Cardiac muscle cell (in vitro differentiated cells and primary cell): ENCODE measurements around the gene FKRP. TPM values are rescaled to one million over a fixed set of nuclear protein-coding genes. Genes with fewer than 3 reads are reported as not detected.
"Not testable (repeated sequence)": the region's sequence is repeated elsewhere in the genome, so short reads cannot be mapped to it uniquely, and the experiment has no call there.

Experiments
- DNase-seq, 2 donors: peaks; one replicate each; pipeline versions ENCODE4 v3.0.0 to v3.0.0-alpha.2; 2010 to 2017; ENCODE audit warnings: low read depth in 1 of 2, low spot score in 1 of 2
- H3K27ac ChIP-seq: fragments of 200-600 bp; sonication (generic); 2 replicates; pipeline ENCODE4 v1.5.1; 2016
- H3K27me3 ChIP-seq: fragments of 200-600 bp; sonication (generic); 2 replicates; pipeline ENCODE4 v1.6.0; 2016; ENCODE audit warnings: control low read depth
- H3K36me3 ChIP-seq: fragments of 200-600 bp; sonication (generic); 2 replicates; pipeline ENCODE4 v1.5.1; 2016; ENCODE audit warnings: control low read depth
- H3K4me1 ChIP-seq: fragments of 200-600 bp; sonication (generic); 2 replicates; pipeline ENCODE4 v1.8.1; 2017; ENCODE audit warnings: low read depth, mild to moderate bottlenecking, mixed run types
- H3K4me3 ChIP-seq: fragments of 200-600 bp; sonication (generic); 2 replicates; pipeline ENCODE4 v1.5.1; 2016; ENCODE audit warnings: mild to moderate bottlenecking
- H3K9me3 ChIP-seq: fragments of 200-600 bp; sonication (generic); 2 replicates; pipeline ENCODE4 v1.5.1; 2017; ENCODE audit warnings: low read depth, mild to moderate bottlenecking, control low read depth
- CTCF ChIP-seq: IDR thresholded peaks from 2 replicates; pipeline ENCODE4 v1.5.1; 2012; ENCODE audit warnings: low read depth, mild to moderate bottlenecking, low read length
- polyA plus RNA-seq: library from polyadenylated mRNA; unstranded; fragments of >200 nt; fragmentation: Nextera tagmentation; extraction: Ambion mirVana; gene quantifications from 2 replicates; pipeline ENCODE4 v1.2.1, GENCODE V29; 2016
- total RNA-seq: library from RNA; depleted of rRNA; stranded (reverse); fragments of >200 nt; gene quantifications from 2 replicates; pipeline ENCODE4 v1.2.3, GENCODE V29; 2016

The FKRP gene
- total and polyA plus RNA-seq, 2 experiments from 2014 or later = 20.4 to 50.3 TPM

GRCh38 chr19:46704379-46705076, 41.3 kb upstream of the FKRP start:
- H3K27ac ChIP-seq = no peak overlapping the region
- TF ChIP-seq CTCF = peak; percentile 97
- H3K36me3 ChIP-seq = peaks cover 16% of the 10 kb centered on the region
- no peak overlapping the region for H3K4me3 ChIP-seq
- no peaks in the 10 kb centered on the region for H3K4me1 ChIP-seq
- peak; percentile 51 to 72 for DNase-seq
- no peaks in the 10 kb centered on the region for H3K9me3 ChIP-seq
- no peaks in the 10 kb centered on the region for H3K27me3 ChIP-seq

- H3K4me1 ChIP-seq = peaks cover 12% of the 10 kb centered on the region
- H3K36me3 ChIP-seq = no peaks in the 10 kb centered on the region
- DNase-seq = no peak
- TF ChIP-seq CTCF = no peak
- no peak overlapping the region for H3K4me3 ChIP-seq
- no peak overlapping the region for H3K27ac ChIP-seq
- no peaks in the 10 kb centered on the region for H3K9me3 ChIP-seq
- no peaks in the 10 kb centered on the region for H3K27me3 ChIP-seq
Measured at GRCh38 chr19:46710687-46711086, 35.2 kb upstream of the FKRP start.

- H3K36me3 ChIP-seq, H3K9me3 ChIP-seq, H3K27ac ChIP-seq, H3K4me3 ChIP-seq, H3K27me3 ChIP-seq, DNase-seq: not testable (repeated sequence)
- H3K4me1 ChIP-seq = peaks cover 12% of the 10 kb centered on the region
Measured at GRCh38 chr19:46712768-46713338, 33.0 kb upstream of the FKRP start.

GRCh38 chr19:46713781-46714443, 31.9 kb upstream of the FKRP start:
- Histone ChIP-seq H3K9me3 (no peaks in the 10 kb centered on the region), H3K27ac (no peak overlapping the region), H3K4me1 (peaks cover 12% of the 10 kb centered on the region), H3K4me3 (peak overlapping the region; percentile 33), H3K36me3 (no peaks in the 10 kb centered on the region), H3K27me3 (no peaks in the 10 kb centered on the region)
- DNase-seq = peak; percentile 44 to 90
- TF ChIP-seq CTCF = no peak

GRCh38 chr19:46714444-46715106, 31.3 kb upstream of the FKRP start:
- peak overlapping the region; percentile 33 for H3K4me3 ChIP-seq
- TF ChIP-seq CTCF = no peak
- no peaks in the 10 kb centered on the region for H3K9me3 ChIP-seq
- no peaks in the 10 kb centered on the region for H3K27me3 ChIP-seq
- DNase-seq = no peak
- H3K36me3 ChIP-seq = no peaks in the 10 kb centered on the region
- peaks cover 12% of the 10 kb centered on the region for H3K4me1 ChIP-seq
- H3K27ac ChIP-seq = no peak overlapping the region
